AG04450 (cell line): ENCODE measurements around the gene WDR72. TPM values are rescaled to one million over a fixed set of nuclear protein-coding genes. Genes with fewer than 3 reads are reported as not detected.

ENCODE experiments used
- CTCF ChIA-PET: fragments of 300-600, 350-600 bp; formaldehyde crosslinking; extraction: SDS; loops from one replicate; lab custom pipeline; 2022; ENCODE audit warnings: antibody characterized with exemption, inconsistent platforms; lab: Charles Lee
- POLR2A ChIA-PET: fragments of 350-600 bp; formaldehyde crosslinking; extraction: SDS; loops from one replicate; lab custom pipeline; 2021; ENCODE audit warnings: antibody characterized with exemption, inconsistent platforms; lab: Yijun Ruan, JAX
- DNase-seq: peaks from one replicate; pipeline ENCODE4 v3.0.0-alpha.2; 2011; ENCODE audit warnings: low read depth, low spot score
- H3K27ac ChIP-seq: one replicate; pipeline ENCODE4 v1.5.1; 2012; ENCODE audit warnings: low read depth, low read length, control low read depth
- H3K27me3 ChIP-seq: one replicate; pipeline ENCODE4 v1.6.0; 2012; ENCODE audit warnings: low read length; ENCODE audit not compliant: control insufficient read depth, insufficient read depth
- H3K4me3 ChIP-seq: 2 replicates; pipeline ENCODE4 v1.5.1; 2011; ENCODE audit warnings: mild to moderate bottlenecking, low read depth, low read length, control low read depth
- H3K9me3 ChIP-seq: 2 replicates; pipeline ENCODE4 v1.5.1; 2012; ENCODE audit warnings: low read length; ENCODE audit not compliant: control insufficient read depth, insufficient read depth
- polyA plus RNA-seq: library from polyadenylated mRNA; depleted of rRNA; stranded (reverse); fragments of >200 nt; gene quantifications from 2 replicates; pipeline ENCODE4 v1.2.3, GENCODE V29; 2011
- TF ChIP-seq, protein P1 (sequence below): IDR thresholded peaks from 2 replicates; pipeline ENCODE4 v1.5.1; 2011; ENCODE audit warnings: low read depth, low read length, control low read depth, inconsistent platforms

WDR72 gene
- polyA plus RNA-seq, 1 experiment = 0.02 TPM

DNA sequence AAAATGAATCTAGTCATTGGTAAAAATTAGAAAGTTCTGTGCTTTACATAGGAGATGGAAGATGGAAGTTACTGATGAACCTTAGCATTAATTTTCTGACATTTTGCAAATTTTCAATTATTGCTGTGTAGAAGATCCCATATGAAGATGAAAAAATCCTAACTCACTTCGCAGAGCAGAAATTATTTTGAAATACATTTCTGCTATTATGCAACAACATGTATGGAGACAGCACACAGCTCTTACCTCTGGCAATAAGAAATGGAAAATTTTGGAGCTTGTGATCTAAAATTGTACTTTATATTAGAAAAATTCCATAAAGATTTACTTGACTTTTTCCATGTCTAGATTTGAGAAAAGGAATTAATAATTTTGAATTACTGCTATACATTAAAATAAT is 177.9 kb downstream of the WDR72 start:
- Histone ChIP-seq H3K4me3 (no peak overlapping the region), H3K9me3 (peaks cover 3% of the 10 kb centered on the region; the same call in 1 of the 2 replicates), H3K27ac (no peak overlapping the region), H3K27me3 (no peaks in the 10 kb centered on the region)
- DNase-seq = no peak
- CTCF ChIA-PET = no interaction called here
- TF ChIP-seq, protein P1, sequence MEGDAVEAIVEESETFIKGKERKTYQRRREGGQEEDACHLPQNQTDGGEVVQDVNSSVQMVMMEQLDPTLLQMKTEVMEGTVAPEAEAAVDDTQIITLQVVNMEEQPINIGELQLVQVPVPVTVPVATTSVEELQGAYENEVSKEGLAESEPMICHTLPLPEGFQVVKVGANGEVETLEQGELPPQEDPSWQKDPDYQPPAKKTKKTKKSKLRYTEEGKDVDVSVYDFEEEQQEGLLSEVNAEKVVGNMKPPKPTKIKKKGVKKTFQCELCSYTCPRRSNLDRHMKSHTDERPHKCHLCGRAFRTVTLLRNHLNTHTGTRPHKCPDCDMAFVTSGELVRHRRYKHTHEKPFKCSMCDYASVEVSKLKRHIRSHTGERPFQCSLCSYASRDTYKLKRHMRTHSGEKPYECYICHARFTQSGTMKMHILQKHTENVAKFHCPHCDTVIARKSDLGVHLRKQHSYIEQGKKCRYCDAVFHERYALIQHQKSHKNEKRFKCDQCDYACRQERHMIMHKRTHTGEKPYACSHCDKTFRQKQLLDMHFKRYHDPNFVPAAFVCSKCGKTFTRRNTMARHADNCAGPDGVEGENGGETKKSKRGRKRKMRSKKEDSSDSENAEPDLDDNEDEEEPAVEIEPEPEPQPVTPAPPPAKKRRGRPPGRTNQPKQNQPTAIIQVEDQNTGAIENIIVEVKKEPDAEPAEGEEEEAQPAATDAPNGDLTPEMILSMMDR = no peak
- POLR2A ChIA-PET = no interaction called here

DNA sequence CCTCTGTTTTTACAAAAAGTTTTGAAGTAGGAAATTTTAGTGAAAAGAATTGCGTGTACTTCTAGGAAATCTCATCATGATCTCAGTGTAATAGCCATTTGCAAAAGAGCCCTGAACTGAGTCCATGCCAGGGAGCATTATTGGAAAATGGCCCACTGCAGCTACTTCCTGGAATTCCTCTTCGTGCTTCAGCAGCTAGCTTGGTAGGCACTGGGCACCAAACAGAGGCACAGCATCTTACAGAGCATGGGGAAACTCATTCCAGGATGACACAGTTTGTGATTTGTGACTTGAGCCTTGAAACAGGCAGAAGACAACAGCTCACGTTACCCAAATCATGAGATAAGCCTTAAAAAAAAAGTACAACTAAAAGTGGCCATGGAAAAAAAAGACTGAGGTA is 179.1 kb downstream of the WDR72 start:
- Histone ChIP-seq H3K9me3 (peaks cover 3% of the 10 kb centered on the region; the same call in 1 of the 2 replicates), H3K27ac (no peak overlapping the region), H3K4me3 (no peak overlapping the region), H3K27me3 (no peaks in the 10 kb centered on the region)
- POLR2A ChIA-PET = no interaction called here
- TF ChIP-seq, protein P1 = no peak
- CTCF ChIA-PET = no interaction called here
- DNase-seq = no peak

DNA sequence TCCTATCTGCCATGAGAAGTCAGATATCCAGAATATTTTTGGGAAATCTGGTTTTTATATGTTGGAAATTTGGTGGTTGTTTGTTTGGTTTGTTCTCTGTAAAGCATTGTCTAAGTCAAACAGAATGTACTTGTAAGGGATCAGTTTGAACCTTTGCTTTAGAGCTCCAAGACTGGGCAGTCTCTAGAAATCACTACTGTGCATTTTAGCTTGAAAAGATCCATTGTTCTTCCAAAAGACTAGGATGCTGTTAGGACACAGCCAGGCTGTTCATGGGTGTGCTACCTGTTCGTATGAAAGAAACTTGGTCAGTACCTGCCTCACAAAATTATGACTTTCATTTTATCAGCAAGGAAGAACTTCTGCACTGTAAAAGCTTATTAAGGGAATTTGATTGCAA is 182.6 kb downstream of the WDR72 start:
- DNase-seq = no peak
- TF ChIP-seq, protein P1 = no peak
- no peaks in the 10 kb centered on the region for H3K27me3 ChIP-seq
- H3K27ac ChIP-seq = no peak overlapping the region
- H3K4me3 ChIP-seq = no peak overlapping the region
- ChIA-PET CTCF (no interaction called here), POLR2A (no interaction called here)
- H3K9me3 ChIP-seq = peaks cover 3% of the 10 kb centered on the region; the same call in 1 of the 2 replicates

DNA sequence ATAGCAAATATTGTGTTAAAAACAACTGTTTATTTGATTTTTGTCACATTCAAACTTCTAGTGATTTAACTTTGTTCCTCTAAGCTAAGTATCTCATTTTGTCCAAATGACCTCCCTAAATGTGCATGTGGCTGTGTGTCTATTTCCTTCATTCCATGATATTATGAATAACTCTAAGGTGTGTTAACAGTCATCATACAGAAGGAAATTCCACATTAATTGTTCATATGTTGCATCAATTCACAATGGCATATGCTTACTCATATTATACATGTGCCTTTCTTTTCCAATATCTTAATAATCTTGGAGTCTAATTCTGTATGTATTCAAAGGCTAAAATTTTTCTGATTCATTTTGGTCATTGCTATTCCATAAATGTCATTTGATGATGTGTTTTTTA is 186.4 kb downstream of the WDR72 start:
- ChIA-PET POLR2A (no interaction called here), CTCF (no interaction called here)
- no peak for DNase-seq
- Histone ChIP-seq H3K9me3 (peaks cover 2% of the 10 kb centered on the region; the same call in 1 of the 2 replicates), H3K27me3 (no peaks in the 10 kb centered on the region), H3K27ac (no peak overlapping the region), H3K4me3 (no peak overlapping the region)
- TF ChIP-seq, protein P1 = no peak

DNA sequence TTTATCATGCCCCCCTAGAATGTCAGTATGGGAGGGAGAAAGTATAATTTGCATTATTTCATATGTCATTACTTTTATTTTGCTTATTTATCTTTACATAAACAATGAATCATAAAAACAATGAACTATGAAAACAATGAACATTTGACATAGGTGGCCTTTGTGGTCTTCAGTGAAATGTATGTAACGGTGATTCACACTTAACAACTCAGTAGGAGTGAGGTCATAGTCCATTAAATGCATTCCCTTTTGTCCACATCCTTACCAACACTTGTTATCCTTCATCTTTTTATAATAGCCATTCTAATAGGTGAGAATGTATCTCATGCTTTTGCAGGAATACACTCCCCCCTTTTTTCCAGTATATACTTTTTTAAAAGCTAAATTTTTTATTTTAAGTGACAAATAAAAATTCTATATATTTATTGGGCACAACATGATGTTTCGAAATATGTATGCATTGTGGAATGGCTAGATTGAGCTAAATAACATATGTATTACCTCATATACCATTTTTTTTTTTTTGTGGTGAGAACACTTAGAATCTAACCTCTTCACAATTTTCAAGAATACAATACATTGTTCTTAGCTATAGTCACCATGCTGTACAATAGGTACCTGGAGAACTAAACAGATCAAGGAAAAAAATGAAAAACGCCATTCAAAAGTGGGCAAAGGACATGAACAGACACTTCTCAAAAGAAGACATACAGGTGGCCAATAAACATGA is 189.5 kb downstream of the WDR72 start:
- no peaks in the 10 kb centered on the region for H3K27me3 ChIP-seq
- TF ChIP-seq, protein P1 = no peak
- no peak overlapping the region for H3K27ac ChIP-seq
- H3K9me3 ChIP-seq = no peaks in the 10 kb centered on the region
- no peak overlapping the region for H3K4me3 ChIP-seq
- ChIA-PET CTCF (no interaction called here), POLR2A (no interaction called here)
- no peak for DNase-seq
